Measurements from ENCODE around the gene KCNQ1. TPM values are rescaled to one million over a fixed set of nuclear protein-coding genes. Genes with fewer than 3 reads are reported as not detected.

KCNQ1 gene
- total RNA-seq, 1 experiment from 2014 or later, result 10.7 TPM

- RAD21 ChIA-PET (ENCODE audit: low non-redundant PET in 1 of 2, low total read pairs in 2 of 2, uncharacterized antibody in 2 of 2, unreplicated experiment in 2 of 2), result no interaction called here
- no peak for TF ChIP-seq CTCF (IDR thresholded peaks at IDR 0.05 in 2 of 3, conservative IDR thresholded peaks at IDR 0.05 in 1 of 3; ENCODE audit: borderline replicate concordance in 1 of 3, insufficient read depth in 1 of 3, low read depth in 2 of 3, low read length in 2 of 3)
- TF ChIP-seq RAD21 (IDR thresholded peaks at IDR 0.05; ENCODE audit: low read depth), result no peak
- TF ChIP-seq ZNF274 (IDR thresholded peaks at IDR 0.05; ENCODE audit: low read depth, low read length), result no peak
- no peak for TF ChIP-seq EZH2 (IDR thresholded peaks at IDR 0.05)
- TF ChIP-seq MAX (IDR thresholded peaks at IDR 0.05), result no peak
- no peak for TF ChIP-seq FOSL1 (IDR thresholded peaks at IDR 0.05; ENCODE audit: low read depth)
- TF ChIP-seq ZBTB33 (IDR thresholded peaks at IDR 0.05; ENCODE audit: extremely low read depth, insufficient replicate concordance, low read length), result no peak
- no peak for TF ChIP-seq JUND (IDR thresholded peaks at IDR 0.05)
- TF ChIP-seq YY1 (IDR thresholded peaks at IDR 0.05; ENCODE audit: extremely low read depth, insufficient replicate concordance, low read depth, low read length), result no peak
- TF ChIP-seq ELF1 (IDR thresholded peaks at IDR 0.05; ENCODE audit: borderline replicate concordance, low read depth), result no peak
- no peak for TF ChIP-seq REST (IDR thresholded peaks at IDR 0.05; ENCODE audit: low read depth)
- TF ChIP-seq CEBPB (IDR thresholded peaks at IDR 0.05; ENCODE audit: low read depth), result no peak
- no peak for TF ChIP-seq ATF3 (IDR thresholded peaks at IDR 0.05)
- TF ChIP-seq ZFX (IDR thresholded peaks at IDR 0.05), result no peak
- TF ChIP-seq POLR2A (IDR thresholded peaks at IDR 0.05; ENCODE audit: borderline replicate concordance, extremely low read depth, insufficient read depth, insufficient read length), result no peak
- TF ChIP-seq SIN3A (IDR thresholded peaks at IDR 0.05; ENCODE audit: low read depth), result no peak
- TF ChIP-seq SP1 (IDR thresholded peaks at IDR 0.05; ENCODE audit: low read depth), result no peak
- TF ChIP-seq EZH2phosphoT487 (IDR thresholded peaks at IDR 0.05; ENCODE audit: borderline replicate concordance), result no peak
- no peak for TF ChIP-seq CBX3 (IDR thresholded peaks at IDR 0.05; ENCODE audit: low read depth)
- H4K20me1 ChIP-seq (ENCODE audit: insufficient read depth), result no peaks in the 10 kb centered on the region
These were observed 180.4 kb downstream of the KCNQ1 start for GRCh38 chr11:2625183-2625582.

More at GRCh38 chr11:2625183-2625582, 180.4 kb downstream of the KCNQ1 start:
- intact Hi-C loops (cut with micrococcal nuclease), result no loop called here
- no peak overlapping the region for H3K4me2 ChIP-seq (ENCODE audit: low read length)
- H3K36me3 ChIP-seq (ENCODE audit: control insufficient read depth in 1 of 2, insufficient read depth in 2 of 2, low read length in 2 of 2), result no peaks in the 10 kb centered on the region
- CTCF ChIA-PET, result no interaction called here
- no peaks in the 10 kb centered on the region for H3K79me2 ChIP-seq (ENCODE audit: insufficient read depth, low read length)
- H3K9me2 ChIP-seq (ENCODE audit: insufficient read depth), result no peaks in the 10 kb centered on the region
- H3K9ac ChIP-seq (ENCODE audit: low read length), result no peak overlapping the region
- BruUV-seq (replicated peaks), result no TSS peak
- H3K9me3 ChIP-seq (ENCODE audit: control insufficient read depth in 1 of 2, insufficient read depth in 1 of 2, low read depth in 1 of 2, low read length in 2 of 2), result no peaks in the 10 kb centered on the region
- H3K27me3 ChIP-seq (ENCODE audit: insufficient read depth, low read length), result no peaks in the 10 kb centered on the region
- ATAC-seq, result no peak
- POLR2A ChIA-PET, result no interaction called here
- H2AFZ ChIP-seq (ENCODE audit: low read depth, low read length, poor library complexity, severe bottlenecking), result no peak overlapping the region
- no peak overlapping the region for H3K4me3 ChIP-seq (replicated peaks in 1 of 2; ENCODE audit: low read depth in 1 of 2, low read length in 2 of 2)
- H3K4me1 ChIP-seq (ENCODE audit: control insufficient read depth in 1 of 2, insufficient read depth in 2 of 2, low read length in 2 of 2), result no peaks in the 10 kb centered on the region
- no peak for DNase-seq (ENCODE audit: low read depth, low spot score)
- H3K27ac ChIP-seq (ENCODE audit: low read depth, low read length), result no peak overlapping the region
